ENCODE results near the gene CABLES2.

The CABLES2 gene

DNA sequence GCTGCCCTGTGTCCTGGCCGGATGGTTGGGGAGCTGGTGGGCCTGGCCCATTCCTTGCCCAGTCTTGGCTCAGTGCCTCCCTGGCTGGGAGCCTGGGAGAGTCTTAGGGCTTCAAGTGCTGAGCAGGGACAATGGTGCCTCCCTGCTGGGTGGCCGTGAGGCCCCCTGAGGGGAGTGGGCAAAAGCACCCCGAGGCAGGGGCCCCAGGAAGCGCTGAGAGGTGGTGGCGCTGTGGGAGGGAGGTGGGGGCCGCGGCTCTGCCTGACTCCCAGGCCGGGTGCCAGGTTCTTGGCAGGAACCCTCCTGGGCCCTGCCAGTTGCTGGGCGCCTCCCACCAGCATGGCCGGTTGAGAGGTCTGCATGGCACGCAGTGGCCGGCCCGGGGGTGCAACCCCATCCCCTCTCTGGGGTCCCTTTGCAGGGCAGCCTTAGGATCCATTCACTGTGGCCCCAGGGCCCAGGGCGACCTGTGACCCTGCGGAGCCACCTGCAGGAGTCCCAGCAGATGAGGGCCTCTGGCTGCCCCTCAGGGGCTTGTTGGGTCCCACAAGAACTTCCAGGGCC lies 29.4 kb downstream of the CABLES2 start:
- Histone ChIP-seq H3K4me1 (ENCODE audit: insufficient read depth, low read length, poor library complexity, severe bottlenecking) (no peaks in the 10 kb centered on the region), H3K9me2 (replicated peaks; ENCODE audit: low read depth, low read length) (no peaks in the 10 kb centered on the region), H3K4me3 (ENCODE audit: low read length, poor library complexity, severe bottlenecking) (no peak overlapping the region), H4K20me1 (ENCODE audit: insufficient read depth, low read length, poor library complexity, severe bottlenecking) (no peaks in the 10 kb centered on the region), H3K27me3 (ENCODE audit: insufficient read depth, low read length, poor library complexity, severe bottlenecking) (no peaks in the 10 kb centered on the region), H3K79me2 (ENCODE audit: insufficient read depth, low read length) (no peaks in the 10 kb centered on the region), H3K9me3 (ENCODE audit: insufficient read depth, low read depth, low read length) (no peaks in the 10 kb centered on the region), H2AFZ (ENCODE audit: low read length) (no peak overlapping the region), H3K4me2 (ENCODE audit: low read depth, low read length, poor library complexity, severe bottlenecking) (no peak overlapping the region), H3K9ac (ENCODE audit: low read depth, low read length, poor library complexity, severe bottlenecking) (no peak overlapping the region), H3F3A (ENCODE audit: low read depth) (no peaks in the 10 kb centered on the region), H3K36me3 (ENCODE audit: insufficient read depth, low read length) (no peaks in the 10 kb centered on the region)
- TF ChIP-seq, protein P1, sequence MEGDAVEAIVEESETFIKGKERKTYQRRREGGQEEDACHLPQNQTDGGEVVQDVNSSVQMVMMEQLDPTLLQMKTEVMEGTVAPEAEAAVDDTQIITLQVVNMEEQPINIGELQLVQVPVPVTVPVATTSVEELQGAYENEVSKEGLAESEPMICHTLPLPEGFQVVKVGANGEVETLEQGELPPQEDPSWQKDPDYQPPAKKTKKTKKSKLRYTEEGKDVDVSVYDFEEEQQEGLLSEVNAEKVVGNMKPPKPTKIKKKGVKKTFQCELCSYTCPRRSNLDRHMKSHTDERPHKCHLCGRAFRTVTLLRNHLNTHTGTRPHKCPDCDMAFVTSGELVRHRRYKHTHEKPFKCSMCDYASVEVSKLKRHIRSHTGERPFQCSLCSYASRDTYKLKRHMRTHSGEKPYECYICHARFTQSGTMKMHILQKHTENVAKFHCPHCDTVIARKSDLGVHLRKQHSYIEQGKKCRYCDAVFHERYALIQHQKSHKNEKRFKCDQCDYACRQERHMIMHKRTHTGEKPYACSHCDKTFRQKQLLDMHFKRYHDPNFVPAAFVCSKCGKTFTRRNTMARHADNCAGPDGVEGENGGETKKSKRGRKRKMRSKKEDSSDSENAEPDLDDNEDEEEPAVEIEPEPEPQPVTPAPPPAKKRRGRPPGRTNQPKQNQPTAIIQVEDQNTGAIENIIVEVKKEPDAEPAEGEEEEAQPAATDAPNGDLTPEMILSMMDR (conservative IDR thresholded peaks at IDR 0.05; ENCODE audit: low read length), result no peak
- no peak for TF ChIP-seq EZH2phosphoT487 (IDR thresholded peaks at IDR 0.05; ENCODE audit: borderline replicate concordance)

- no peaks in the 10 kb centered on the region for H3K9me2 ChIP-seq (replicated peaks; ENCODE audit: low read depth, low read length)
- no peaks in the 10 kb centered on the region for H4K20me1 ChIP-seq (ENCODE audit: insufficient read depth, low read length, poor library complexity, severe bottlenecking)
- no peak overlapping the region for H2AFZ ChIP-seq (ENCODE audit: low read length)
- no peak overlapping the region for H3K9ac ChIP-seq (ENCODE audit: low read depth, low read length, poor library complexity, severe bottlenecking)
- TF ChIP-seq, protein P1 (conservative IDR thresholded peaks at IDR 0.05; ENCODE audit: low read length), result no peak
- no peak for TF ChIP-seq EZH2phosphoT487 (IDR thresholded peaks at IDR 0.05; ENCODE audit: borderline replicate concordance)
- H3K4me2 ChIP-seq (ENCODE audit: low read depth, low read length, poor library complexity, severe bottlenecking), result no peak overlapping the region
- no peaks in the 10 kb centered on the region for H3K79me2 ChIP-seq (ENCODE audit: insufficient read depth, low read length)
- no peaks in the 10 kb centered on the region for H3K9me3 ChIP-seq (ENCODE audit: insufficient read depth, low read depth, low read length)
- H3K4me3 ChIP-seq (ENCODE audit: low read length, poor library complexity, severe bottlenecking), result no peak overlapping the region
- H3K4me1 ChIP-seq (ENCODE audit: insufficient read depth, low read length, poor library complexity, severe bottlenecking), result no peaks in the 10 kb centered on the region
- no peaks in the 10 kb centered on the region for H3F3A ChIP-seq (ENCODE audit: low read depth)
- no peaks in the 10 kb centered on the region for H3K27me3 ChIP-seq (ENCODE audit: insufficient read depth, low read length, poor library complexity, severe bottlenecking)
- H3K36me3 ChIP-seq (ENCODE audit: insufficient read depth, low read length), result no peaks in the 10 kb centered on the region
These were observed 30.0 kb downstream of the CABLES2 start for GRCh38 chr20:62377064-62377461.

- no peaks in the 10 kb centered on the region for H3K9me2 ChIP-seq (replicated peaks; ENCODE audit: low read depth, low read length)
- H3K4me1 ChIP-seq (ENCODE audit: insufficient read depth, low read length, poor library complexity, severe bottlenecking), result no peaks in the 10 kb centered on the region
- no peak for TF ChIP-seq EZH2phosphoT487 (IDR thresholded peaks at IDR 0.05; ENCODE audit: borderline replicate concordance)
- TF ChIP-seq, protein P1 (conservative IDR thresholded peaks at IDR 0.05; ENCODE audit: low read length), result no peak
- no peak overlapping the region for H2AFZ ChIP-seq (ENCODE audit: low read length)
- no peak overlapping the region for H3K4me3 ChIP-seq (ENCODE audit: low read length, poor library complexity, severe bottlenecking)
- H3K27me3 ChIP-seq (ENCODE audit: insufficient read depth, low read length, poor library complexity, severe bottlenecking), result no peaks in the 10 kb centered on the region
- H3K9me3 ChIP-seq (ENCODE audit: insufficient read depth, low read depth, low read length), result no peaks in the 10 kb centered on the region
- H4K20me1 ChIP-seq (ENCODE audit: insufficient read depth, low read length, poor library complexity, severe bottlenecking), result no peaks in the 10 kb centered on the region
- no peaks in the 10 kb centered on the region for H3K79me2 ChIP-seq (ENCODE audit: insufficient read depth, low read length)
- H3K36me3 ChIP-seq (ENCODE audit: insufficient read depth, low read length), result no peaks in the 10 kb centered on the region
- no peak overlapping the region for H3K4me2 ChIP-seq (ENCODE audit: low read depth, low read length, poor library complexity, severe bottlenecking)
- no peaks in the 10 kb centered on the region for H3F3A ChIP-seq (ENCODE audit: low read depth)
- H3K9ac ChIP-seq (ENCODE audit: low read depth, low read length, poor library complexity, severe bottlenecking), result no peak overlapping the region
These were observed 30.7 kb downstream of the CABLES2 start for GRCh38 chr20:62376112-62377063.
